Right hindlimb (tissue), 1 donor: ENCODE measurements around the gene GATAD2B.

Source experiments
- DNase-seq: peaks from one replicate; pipeline ENCODE4 v3.0.0-alpha.2; 2018

The GATAD2B gene

DNA sequence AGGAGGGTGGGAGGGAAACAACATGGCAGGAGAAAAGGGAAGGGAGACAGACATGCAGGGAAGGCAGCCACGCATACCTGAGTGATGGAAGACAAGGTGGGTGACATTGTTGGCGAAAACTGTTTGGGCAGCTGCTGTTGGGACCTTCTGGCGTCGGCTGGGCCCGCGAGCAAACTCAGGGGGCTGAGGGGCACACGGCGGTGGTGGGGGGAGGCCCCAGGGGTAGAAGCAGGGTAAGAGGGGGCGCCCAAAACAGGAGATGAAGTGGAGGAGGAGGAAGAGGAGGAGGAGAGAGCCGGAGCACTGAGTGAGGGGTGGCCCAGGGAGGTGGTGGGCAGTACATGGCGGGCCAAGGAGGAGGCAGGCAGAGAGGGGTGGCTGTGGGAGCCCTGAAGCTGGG, 28.4 kb upstream of the GATAD2B start:
- DNase-seq: no peak

DNA sequence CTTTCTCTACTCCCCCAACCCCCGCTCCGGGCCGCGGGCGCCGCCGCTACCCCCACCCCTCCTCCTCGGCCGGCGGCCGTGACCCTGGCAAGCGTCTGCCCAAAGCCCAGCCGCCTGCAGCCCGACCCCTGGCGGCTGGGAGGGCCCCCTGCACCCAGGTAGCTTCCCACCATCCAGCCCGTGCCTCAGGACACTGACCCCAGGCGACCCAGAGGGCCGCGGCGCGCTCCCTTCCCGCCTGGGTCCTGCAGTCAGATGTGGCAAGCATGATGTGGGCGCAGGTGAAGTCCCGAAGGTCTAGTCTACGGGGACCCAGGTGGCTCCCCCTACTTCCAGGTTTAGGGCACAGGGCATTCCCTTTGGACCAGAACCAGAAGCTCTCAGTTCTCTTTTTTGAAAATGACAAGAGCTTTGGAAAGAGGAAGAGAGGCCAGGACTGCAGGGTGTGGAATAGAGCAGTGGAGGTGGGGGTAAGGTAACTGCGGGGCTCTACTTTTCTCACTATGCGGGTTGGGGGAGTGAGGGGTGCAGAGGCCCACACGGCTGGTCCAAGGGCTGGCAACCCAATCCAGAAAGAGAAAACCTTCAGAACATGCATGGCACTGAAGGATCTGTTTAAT, 24.0 kb upstream of the GATAD2B start, which contains the start of gene DENND4B:
Gene DENND4B, minus strand, starts transcription at position 97 of the 620 bp plus-strand sequence. CDS start 2,344 bp downstream, outside the sequence.
- DNase-seq: peak; percentile 87

DNA sequence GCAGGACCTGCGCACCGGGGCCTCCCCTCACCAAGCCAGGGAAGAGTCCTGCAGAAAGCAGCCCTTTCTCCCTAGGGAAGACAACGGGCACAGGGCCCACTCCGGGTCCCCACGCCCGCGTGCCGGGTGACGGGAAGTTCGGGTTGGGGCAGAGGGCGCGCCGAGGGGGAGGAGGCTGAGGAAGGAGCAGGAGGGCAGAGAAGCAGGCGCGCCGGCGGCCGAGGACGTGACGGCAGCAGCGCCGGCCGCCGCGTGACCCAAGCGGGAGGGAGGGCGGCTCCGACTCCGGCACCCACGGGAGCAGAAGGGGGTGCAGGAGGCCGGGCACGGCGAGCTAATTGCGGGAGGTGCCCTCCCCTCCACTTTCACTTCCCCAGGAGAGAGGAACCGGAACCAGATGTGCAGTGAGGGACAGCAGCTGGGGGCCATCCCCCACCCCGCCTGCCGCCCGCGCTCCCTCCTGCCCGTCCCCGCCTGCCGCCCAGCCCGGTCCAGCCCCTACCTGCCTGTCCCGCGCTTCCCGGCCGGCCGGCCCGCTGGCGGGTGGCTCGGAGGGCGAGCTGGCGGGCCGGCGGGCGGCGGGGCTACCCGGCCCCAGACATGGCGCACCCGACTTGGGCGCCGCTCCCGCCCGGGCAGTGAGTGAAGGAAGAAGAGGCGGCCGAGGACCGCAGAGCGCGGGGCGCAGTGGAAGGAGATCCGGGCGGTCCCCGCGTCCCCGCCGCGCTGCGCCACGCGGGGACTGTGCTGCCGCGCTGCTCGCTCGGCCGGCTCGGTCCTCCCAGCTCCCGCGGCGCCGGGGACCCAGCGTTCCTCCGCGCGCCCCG, 23.2 kb upstream of the GATAD2B start:
- DNase-seq: peak; percentile 76

DNA sequence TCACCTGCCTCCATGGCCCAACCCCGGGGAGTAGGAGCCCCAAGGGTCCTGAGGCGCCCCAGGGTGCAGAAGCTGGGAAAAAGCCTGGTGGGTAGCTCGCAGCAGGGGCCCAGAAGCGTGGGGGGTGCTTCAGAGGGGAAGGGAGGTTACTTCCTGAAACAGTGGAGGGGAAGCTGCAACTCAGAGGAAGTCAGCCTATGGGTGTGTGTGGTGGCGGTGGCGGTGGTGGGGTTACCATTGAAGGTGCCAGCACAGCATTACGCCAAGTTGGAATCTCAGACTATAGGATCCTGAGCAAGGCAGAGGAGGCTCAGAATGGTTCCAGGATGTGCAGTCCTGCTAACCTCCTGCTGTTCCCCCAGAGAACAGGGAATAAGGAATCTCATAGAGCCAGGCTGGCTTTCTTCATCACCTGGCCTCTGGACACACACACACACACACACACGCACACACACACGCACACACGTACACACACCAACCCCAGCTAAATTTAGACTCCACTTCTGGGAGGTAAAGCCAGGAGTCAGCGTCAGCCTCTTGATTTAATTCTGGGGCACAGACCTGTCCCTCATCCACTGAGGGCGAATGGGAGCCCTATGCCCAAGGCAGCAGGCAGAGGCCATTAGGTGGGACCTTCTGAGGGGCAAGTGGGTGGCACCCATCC, 22.5 kb upstream of the GATAD2B start:
- DNase-seq: no peak

DNA sequence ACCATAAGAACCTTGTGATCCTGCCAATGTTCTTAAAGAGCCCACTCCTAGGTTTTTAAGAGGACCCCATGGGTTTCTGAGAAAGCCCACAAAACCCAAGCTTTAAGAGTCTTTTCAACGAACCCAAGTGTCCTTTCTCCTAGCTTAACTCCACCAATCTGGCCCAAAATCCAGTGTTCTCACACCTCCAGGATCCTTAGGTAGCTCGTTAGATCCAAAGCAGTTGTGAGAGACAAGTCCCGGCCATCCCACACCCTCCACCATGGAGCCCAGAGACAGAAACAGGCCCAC, 22.0 kb upstream of the GATAD2B start:
- DNase-seq: no peak

DNA sequence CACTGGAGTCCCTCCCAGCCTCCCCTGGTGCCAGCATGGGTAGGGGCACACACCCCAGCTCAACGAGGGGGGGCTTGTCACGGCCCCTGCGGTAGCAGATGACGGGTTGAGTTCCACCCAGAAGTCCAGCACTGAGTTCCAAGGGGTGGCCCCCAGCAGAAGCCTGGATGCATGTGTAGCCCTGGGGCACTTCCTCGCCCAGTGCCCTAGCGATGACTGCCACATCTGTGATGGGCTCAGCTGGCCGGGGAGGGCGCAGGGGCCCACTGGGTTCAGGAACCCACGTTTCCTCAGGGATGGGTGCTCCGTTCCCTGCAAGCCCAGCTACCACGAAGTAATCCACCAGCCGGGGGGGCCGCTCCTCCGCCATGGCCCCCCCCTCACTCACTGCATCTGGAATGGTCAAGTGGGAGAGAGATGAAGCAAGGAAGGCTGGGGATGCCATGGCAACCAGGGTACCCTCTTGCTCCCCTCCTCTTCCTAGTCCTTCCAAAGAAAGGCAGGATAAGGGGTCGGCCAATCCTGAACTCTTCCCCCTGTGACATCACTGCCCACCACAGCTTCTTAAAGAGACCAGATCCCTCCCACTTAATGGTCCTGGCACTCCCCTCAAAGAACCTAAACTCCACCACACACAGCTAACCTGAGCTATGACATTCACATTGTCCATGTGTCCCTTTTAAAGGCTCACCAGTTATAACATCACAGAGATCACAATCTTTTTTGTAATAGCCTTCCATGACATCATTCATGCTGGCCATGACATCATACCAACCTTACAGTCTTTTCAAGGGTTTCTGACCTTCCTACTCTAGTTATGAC, 21.4 kb upstream of the GATAD2B start:
- no peak for DNase-seq

DNA sequence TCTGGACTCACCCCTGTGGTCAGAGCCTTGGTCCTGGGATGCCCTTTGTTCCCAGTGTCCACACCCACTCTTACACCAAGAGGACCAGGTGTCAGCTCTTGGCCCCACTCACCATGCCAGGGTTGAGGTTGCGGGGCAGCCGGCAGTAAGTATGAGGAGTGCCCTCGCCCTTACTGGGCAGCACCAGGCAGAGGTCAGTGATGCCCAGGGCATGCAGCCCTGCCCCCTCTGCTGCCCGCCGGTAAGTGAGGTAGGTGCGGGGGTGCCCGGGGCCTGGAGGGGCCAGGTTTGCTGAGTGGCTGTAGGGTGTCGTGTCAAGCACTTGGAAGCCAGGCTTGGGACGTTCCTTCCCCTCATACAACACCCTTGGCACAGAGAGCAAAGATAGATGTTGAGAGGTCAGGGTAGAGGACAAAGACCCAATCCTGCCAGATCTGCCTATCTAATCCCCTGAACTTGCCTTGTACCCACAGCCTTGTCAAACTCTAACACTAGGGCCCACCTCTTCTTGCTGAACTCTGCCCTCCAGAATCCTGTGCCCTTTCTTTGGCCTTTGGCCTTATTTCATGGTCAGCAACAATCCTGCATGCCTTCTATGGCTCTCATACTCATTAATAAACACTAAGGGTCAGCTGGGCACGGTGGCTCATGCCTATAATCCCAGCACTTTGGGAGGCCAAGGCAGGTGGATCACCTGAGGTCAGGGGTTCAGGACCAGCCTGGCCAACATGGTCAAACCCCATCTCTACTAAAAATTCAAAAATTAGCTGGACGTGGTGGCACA, 20.2 kb upstream of the GATAD2B start:
- DNase-seq: no peak

DNA sequence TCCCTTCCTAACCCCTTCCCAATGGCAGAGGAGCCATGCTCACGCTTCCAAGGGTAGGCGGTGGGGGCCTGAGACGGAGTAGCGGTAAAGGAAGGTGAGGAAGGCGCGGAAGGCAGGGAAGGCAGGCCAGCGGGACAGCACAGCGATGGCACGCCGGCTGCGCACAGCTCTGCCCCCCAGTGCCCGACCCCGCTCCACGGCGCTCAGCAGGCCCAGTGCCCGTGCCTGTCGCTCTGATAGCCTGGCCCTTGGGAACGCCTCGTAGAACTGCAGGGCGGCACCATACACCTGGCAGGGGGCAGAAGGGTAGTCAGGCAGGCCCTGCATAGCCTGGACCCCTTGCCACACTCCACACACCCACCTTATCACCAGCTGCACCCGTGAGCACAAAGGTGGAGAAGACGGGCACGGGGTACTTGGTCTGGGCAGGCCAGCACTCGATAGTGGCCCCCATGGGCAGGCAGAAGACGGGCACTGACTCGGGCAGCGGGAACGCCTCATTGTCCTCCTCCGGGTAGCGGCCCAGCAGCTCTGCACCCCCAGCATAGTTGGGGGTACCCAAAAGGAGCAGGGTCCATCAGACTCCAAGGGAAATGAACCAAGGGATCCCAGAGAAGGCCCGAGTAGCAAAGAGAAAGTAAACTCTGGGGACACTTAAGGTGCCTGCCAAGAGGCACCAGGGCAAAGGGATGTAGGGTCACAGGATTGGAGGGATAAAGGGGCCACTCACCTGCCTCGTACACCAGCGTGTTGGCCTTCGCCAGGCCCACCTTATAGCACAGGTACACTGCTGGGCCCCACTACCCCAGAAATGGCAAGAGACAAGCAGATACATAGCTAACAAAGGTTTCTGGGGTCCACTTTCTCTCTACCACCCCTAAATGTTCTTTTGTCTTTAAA, 19.3 kb upstream of the GATAD2B start:
- no peak for DNase-seq

DNA sequence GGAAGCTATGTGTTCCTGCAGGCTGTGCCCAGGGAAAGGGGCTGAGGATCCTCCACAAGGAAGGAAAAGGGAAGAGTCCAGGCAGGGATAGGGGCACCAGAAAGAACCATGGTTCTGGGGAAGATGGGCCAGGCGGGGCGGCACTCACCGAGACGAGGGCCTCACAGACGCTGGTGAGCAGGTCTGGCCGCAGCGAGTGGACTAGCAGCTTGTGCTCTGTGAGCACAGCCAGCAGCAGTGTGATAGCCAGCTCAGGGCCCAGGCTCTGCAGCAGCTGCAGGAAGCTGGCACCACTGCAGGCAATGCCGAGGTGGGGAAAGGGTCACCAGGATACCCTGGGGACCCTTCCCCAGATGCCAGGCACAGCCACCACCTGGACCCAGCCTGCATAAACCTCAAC, 18.0 kb upstream of the GATAD2B start:
- DNase-seq: no peak

DNA sequence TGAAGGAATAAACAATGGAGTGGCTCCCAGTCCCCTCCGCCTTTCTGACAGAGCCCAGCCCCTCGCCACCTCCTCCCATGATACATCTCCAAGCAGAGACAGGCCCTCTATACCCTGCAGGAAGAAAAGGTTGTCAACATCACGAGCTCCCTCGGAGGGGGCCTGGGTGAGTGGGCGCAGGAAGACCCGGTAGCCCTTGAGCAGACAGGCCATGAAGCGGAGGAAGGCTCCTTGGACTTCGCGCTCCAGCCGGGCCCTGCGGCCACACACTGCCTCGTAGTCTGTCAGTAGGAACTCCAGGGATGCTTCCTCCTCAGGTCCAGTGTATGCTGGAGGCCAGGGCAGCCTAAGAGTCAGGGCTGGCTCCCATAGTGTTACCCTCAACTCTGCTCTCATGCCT, 16.7 kb upstream of the GATAD2B start:
- DNase-seq: no peak

DNA sequence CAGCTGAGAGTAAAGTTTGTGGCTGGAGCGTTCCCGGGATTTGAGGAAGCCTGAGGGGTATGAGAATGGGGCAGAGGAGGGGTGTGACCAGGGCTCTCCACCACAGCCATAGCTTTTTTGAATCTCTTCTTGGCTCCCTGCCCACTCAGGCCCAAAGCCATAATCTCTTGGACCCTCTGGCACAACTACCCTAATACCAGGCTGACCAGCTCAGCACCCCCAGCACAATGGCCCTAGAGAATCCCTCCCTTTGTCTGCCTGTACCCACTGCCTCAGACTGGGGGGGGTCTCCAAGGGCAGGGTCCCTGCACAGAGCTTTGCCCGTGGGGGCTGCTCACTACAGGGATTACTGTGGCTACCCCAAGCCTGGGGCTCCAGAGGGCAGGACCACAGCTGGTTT, 16.2 kb upstream of the GATAD2B start:
- DNase-seq: no peak

DNA sequence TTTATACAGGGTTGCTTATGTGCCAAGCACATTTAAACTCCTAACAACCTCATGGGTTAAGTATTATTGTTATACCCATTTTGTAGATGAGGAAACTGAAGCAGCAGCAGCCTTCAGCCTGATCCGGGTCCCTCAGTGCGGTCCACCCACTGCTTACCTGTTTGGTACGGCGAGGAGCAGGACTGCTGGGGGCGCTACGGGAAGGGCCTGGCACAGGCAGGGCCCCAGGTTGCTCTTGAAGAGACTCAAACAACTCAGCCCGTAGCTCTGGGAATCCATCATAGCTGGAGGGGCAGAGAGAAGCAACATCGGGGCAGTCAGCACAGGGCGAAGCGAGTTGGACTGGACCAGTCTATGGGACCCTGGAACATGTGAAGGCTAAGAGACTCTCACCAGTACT, 14.6 kb upstream of the GATAD2B start:
- no peak for DNase-seq

DNA sequence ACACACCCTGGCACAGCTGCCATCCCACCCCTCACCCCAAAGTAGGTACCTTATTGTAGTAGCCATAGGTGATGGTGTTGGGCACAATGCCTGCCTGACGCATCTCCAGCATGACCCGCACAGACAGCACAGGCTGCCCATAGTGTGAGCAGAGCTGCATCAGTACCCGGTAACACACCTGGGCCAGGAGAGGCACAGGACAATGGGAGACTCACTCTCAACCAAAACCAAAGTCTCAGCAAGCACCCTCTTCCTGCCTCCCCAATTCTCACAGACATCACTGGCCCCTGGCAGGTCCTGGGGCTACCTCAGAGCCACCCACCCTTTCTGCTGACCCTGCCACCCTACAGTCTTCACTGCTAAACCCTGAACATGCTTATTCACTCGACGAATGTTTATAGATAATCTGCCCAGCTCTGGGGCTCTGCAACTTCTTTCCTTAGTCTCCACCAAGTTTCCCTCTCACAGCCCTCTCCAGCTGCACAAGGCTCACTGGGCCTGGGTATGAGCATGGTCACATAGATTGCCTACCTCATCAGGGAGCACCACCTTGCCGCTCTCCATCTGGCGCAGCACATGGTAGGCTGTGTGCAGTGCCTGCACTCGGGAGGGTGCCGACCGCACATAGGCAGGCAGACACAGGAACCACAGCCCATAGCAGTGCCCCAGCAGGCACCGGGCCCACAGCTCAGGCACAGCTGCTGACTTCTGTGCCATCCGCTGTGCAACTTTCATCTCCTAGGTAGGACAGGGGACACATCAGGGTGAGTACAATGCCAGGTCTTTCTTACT, 13.4 kb upstream of the GATAD2B start:
- no peak for DNase-seq

DNA sequence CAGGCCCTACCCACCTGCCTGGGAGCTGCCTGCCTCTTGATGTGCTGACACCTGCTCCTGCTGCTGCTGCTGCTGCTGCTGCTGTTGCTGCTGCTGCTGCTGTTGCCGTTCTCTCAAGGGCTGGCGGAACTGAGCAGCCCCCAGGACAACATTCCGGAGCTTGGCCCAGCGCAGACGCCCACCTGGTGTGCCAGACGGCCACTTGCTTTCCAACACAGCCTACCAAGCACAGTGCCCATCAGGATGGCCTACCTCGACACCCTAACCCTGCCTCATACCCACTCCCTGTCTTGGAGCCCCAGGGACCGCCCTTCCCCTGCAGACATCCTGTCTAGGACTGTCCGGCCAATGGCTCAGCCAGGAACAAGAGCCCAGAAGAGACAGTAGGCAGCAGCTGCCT, 12.0 kb upstream of the GATAD2B start:
- DNase-seq: no peak

DNA sequence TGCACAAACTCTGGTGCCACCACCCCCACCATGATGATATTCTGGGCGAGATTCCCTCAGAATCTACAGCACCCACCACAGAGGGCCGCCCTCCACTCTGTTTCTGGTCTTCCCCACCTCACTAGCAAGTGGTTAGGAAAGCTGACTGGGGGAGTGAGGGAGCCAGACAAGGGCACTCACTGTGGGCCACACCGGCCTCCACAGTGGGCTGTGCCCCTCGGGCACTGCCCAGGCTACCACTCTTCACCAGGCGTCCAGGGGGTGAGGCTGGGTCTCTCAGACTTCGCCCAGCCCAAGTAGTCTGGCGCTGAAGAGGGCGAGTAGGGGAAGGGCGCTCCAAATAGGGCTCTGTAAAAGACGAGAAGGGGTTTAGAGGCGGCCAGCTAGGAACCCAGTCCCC, 11.2 kb upstream of the GATAD2B start:
- DNase-seq: no peak

DNA sequence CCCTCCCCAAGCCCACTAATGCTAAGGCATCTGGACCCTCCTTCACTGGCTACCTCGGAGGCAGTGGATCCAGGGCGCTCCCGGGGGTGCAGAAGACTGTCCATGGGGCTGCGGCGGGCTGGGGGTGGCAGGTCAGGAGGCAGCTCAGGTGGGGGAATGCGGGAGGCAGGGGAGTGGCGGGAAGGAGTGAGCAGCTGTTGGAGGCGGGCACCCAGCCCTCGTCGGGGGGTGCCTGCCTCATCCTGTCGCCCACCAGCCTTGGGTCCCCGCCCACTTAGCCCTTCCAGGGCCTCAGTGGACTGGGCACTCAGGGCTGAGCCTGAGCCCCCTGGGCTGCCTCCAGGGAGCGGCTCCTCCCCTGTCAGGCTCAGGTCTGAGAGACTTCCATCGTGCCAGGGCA, 10.7 kb upstream of the GATAD2B start:
- DNase-seq: no peak

DNA sequence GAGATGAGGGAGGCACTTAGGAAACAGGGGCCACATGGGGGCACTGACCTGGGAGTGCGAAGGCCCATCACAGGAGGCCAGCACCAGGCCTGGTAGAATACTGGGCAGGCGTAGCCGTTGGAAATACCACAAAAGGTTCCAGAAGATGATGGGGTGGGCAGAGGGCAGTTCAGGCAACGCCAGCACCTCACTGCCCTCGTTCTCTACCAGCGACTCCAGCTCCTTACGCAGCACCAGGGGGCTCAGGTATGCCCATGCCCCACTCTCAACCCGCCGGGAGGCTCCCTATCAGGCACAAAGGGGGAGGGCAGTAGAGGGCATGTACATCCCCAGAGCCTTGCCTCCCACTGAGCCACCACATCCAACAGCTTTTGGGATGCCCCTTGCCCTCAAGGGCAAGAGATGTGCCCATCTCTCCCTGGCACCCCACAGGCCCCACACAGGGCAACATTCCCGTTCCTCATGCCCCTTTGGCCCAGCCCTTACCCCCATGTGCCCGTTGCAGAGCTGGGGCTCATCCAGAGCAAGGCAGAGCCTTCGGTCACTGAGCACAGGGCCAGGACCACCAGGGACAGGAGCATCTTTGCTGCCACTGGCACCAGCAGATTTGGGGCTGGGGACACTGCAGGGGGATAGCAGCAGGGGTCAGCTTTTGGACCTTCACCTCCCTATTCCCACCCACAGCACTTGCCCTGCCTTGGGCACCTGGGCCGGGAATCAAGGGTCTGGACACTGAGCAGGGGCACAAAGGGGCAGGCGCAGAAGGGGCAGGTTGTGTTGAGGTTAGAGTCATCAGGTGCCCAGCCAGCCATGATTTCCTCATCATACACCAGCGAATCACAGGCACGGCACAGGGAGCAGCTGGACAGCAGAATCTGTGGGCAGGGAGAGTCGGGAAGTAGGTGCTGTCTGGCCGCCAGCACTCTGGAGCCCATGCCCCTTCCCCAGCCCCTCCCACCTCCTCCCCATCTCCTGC, 9.7 kb upstream of the GATAD2B start:
- DNase-seq: no peak

DNA sequence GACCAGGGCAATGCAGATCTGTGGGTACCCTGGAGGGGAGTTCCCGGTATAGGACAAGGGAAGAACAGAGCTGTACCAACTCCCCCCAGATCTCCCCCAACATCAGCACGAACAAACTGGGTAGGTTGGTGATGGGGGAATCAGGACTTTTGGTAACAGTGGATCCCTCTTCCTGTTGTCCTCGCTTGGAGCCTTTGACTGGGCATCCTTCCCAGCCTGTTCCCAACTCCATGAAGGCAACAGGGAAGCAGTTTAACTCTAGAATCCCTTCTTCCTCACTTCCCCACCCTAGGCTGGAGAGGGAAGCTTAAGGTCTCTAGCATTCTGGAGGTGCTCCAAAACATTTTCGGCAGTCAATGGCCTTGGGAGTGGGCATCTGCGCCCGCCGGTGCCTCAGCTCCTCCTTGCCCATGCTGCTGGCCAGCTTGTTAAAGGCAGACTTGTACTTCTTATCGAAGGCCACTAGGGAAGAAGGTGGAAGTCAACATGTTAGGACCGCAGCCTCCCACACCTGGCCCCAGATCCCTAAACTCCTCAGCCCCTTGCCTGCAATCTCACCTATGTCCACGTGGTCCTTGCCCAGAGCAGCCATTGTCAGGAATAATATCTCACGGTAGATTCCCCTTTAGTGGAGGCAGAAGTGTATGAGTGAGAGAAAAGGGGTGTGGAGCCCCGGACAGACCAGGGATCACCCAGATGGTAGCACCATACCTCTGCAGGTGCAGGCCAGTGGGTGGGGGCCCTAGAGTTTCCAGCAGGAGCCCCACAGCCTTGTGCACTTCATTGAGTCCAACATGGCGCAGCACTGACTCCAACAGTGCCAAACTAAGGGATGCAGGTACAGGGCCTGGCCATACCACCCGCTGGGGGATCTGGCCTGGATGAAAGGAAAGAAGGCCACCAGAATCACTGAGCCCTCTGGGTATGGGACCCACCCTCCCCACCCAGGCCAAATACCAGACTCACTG, 7.5 kb upstream of the GATAD2B start:
- no peak for DNase-seq
